BLaER1 treated with 17β-estradiol and CSF1 and Interleukin-3, amounts not matched to agents 10 nM and 100 nM (cell line): Measurements from ENCODE around the gene PPP1R14D.

ENCODE experiments used
- H3K27ac ChIP-seq, 11 experiments: shearing (Covaris generic); formaldehyde crosslinking; 2 replicates each; pipeline ENCODE4 v1.8.1; 2022
- H3K27me3 ChIP-seq, 11 experiments: shearing (Covaris generic); formaldehyde crosslinking; 2 replicates each; pipeline ENCODE4 v1.8.1; 2022
- H3K36me3 ChIP-seq, 11 experiments: shearing (Covaris generic); formaldehyde crosslinking; 2 replicates each; pipeline ENCODE4 v1.8.1; 2022
- H3K4me1 ChIP-seq, 10 experiments: shearing (Covaris generic); formaldehyde crosslinking; 2 replicates each; pipeline ENCODE4 v1.8.1; 2022
- H3K4me2 ChIP-seq, 11 experiments: shearing (Covaris generic); formaldehyde crosslinking; 2 replicates each; pipeline ENCODE4 v1.8.1; 2022
- H3K4me3 ChIP-seq, 10 experiments: shearing (Covaris generic); formaldehyde crosslinking; 2 replicates each; pipeline ENCODE4 v1.8.1; 2022
- H3K9ac ChIP-seq, 11 experiments: shearing (Covaris generic); formaldehyde crosslinking; 2 replicates each; pipeline ENCODE4 v1.8.1; 2022
- H3K9me3 ChIP-seq, 11 experiments: shearing (Covaris generic); formaldehyde crosslinking; replicated peaks in 1 of 11; 2 replicates each; pipeline ENCODE4 v1.8.1; 2022
- H4K20me1 ChIP-seq, 11 experiments: shearing (Covaris generic); formaldehyde crosslinking; 2 replicates each; pipeline ENCODE4 v1.8.1; 2022
- Cebpa-rat ChIP-seq, 11 experiments: shearing (Covaris generic); IDR thresholded peaks; 2 replicates each; pipeline ENCODE4 v1.8.1; 2022

PPP1R14D gene

DNA sequence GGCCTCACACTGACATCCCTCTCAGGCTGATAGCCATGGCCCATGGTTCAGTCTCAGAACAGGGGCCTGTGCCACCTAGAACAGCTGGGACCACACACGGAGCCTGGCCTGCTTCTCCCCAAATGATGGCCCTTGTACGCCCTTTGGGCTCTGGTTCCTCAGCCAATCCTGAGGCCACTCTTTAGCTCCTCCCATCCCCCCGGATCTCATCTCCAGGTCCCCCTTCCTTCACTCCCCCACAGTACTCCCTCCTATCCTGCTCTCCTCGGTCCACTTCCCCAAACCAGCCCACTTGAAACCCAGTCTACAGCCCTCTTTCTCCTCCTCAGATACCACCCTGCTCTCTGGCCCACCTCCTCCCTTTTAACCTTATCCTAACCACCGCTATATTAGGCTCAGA lies 39.4 kb downstream of the PPP1R14D start:
- Histone ChIP-seq H3K4me1 (peaks cover 38 to 70% (median 52%) of the 10 kb centered on the region in 10 experiments), H3K4me2 (peak overlapping the region; percentile 46 to 92 (median 72)), H3K36me3 (peaks cover 4 to 44% (median 16%) of the 10 kb centered on the region in 11 experiments; a peak in 13 of 22 replicates), H4K20me1 (peaks cover 14 to 94% (median 56%) of the 10 kb centered on the region in 11 experiments; a peak in 19 of 22 replicates), H3K4me3 (no peak overlapping the region), H3K27me3 (no peaks in the 10 kb centered on the region), H3K27ac (peak overlapping the region in 8 of 11 experiments; percentile 2 to 57 (median 39); a peak in 13 of 22 replicates), H3K9ac (peak overlapping the region in 5 of 11 experiments; percentile 11 to 47 (median 35); a peak in 10 of 22 replicates), H3K9me3 (no peaks in the 10 kb centered on the region)
- no peak for TF ChIP-seq Cebpa-rat (IDR thresholded peaks at IDR 0.05)

DNA sequence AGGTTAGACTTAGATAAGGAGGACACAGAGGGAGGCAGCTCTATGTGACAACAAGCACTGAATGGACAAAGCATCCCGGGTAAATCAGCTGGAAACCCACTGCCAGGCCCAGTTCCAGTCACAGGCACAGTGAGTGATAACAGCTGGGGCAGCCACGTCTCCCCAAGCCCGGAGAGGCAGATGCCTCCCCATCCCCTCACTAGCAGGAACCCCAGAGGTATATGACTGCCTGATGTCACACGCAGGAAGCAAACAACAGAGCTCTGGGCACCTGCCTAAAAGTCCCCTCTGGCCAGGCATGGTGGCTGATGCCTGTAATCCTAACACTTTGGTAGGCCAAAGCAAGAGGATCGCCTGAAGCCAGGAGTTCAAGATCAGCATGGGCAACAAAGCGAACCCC lies 40.5 kb downstream of the PPP1R14D start:
- H3K4me1 ChIP-seq: peaks cover 38 to 60% (median 50%) of the 10 kb centered on the region in 10 experiments
- no peaks in the 10 kb centered on the region for H3K9me3 ChIP-seq
- peak overlapping the region in 8 of 11 experiments; percentile 32 to 74 (median 52); a peak in 15 of 22 replicates for H3K27ac ChIP-seq
- no peaks in the 10 kb centered on the region for H3K27me3 ChIP-seq
- H4K20me1 ChIP-seq: peaks cover 18 to 94% (median 54%) of the 10 kb centered on the region in 11 experiments; a peak in 19 of 22 replicates
- H3K4me3 ChIP-seq: no peak overlapping the region
- H3K4me2 ChIP-seq: peak overlapping the region; percentile 58 to 92 (median 79)
- peaks cover 4 to 43% (median 16%) of the 10 kb centered on the region in 11 experiments; a peak in 13 of 22 replicates for H3K36me3 ChIP-seq
- no peak for TF ChIP-seq Cebpa-rat (IDR thresholded peaks at IDR 0.05)
- H3K9ac ChIP-seq: peak overlapping the region in 10 of 11 experiments; percentile 12 to 60 (median 44); a peak in 14 of 22 replicates

DNA sequence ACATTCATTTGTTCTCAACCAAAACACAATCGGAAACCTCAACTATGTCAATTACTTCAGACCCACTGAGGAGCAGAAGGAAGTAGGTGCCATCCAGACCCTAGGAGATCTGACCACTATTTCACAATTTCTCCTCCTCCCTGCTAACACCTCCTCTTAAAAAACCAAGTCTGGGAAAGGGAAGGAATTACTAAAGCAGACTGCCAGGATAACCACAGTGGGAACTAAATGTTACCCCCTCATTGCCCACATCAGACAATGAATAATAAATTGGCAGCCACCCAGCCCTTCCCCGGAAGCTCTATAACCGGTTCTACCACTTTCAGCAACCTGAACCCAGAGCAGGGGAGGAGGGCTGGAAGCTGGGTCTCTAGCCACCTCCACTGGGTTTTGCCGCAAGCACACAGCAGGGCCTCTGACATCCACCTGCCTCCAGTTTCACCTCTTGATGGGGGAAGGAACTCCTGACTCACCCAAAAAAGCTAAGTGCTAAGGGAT lies 41.1 kb downstream of the PPP1R14D start:
- no peak overlapping the region; a peak in 1 of 20 replicates for H3K4me3 ChIP-seq
- peaks cover 4 to 37% (median 16%) of the 10 kb centered on the region in 11 experiments; a peak in 13 of 22 replicates for H3K36me3 ChIP-seq
- H4K20me1 ChIP-seq: peaks cover 23 to 97% (median 56%) of the 10 kb centered on the region in 11 experiments; a peak in 20 of 22 replicates
- no peaks in the 10 kb centered on the region for H3K9me3 ChIP-seq
- H3K4me1 ChIP-seq: peaks cover 38 to 60% (median 50%) of the 10 kb centered on the region in 10 experiments
- TF ChIP-seq Cebpa-rat (IDR thresholded peaks at IDR 0.05): peak in 8 of 11 experiments; percentile 34 to 84 (median 72); a peak in 13 of 22 replicates
- no peaks in the 10 kb centered on the region for H3K27me3 ChIP-seq
- peak overlapping the region in 8 of 11 experiments; percentile 32 to 74 (median 54); a peak in 15 of 22 replicates for H3K27ac ChIP-seq
- peak overlapping the region in 10 of 11 experiments; percentile 12 to 60 (median 44); a peak in 16 of 22 replicates for H3K9ac ChIP-seq
- H3K4me2 ChIP-seq: peak overlapping the region; percentile 58 to 92 (median 79)

DNA sequence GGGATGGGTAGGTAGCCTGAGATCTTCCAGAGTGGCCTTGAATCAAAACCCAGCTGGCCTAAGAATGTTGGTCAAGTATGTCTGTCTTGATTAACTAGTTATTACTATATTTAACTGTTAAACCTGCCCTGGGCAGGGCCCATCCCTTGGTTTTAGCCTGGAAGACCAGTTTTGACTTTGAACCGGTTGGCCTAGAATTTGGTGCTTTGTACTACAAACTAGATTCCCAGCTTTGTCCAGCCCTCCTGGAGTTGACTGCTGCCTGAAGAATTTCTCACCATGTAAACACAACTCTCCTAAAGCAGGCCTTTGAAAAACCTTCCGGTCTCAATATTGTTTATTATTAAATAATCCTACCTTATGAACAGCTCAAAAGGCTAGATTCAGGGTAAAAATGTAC lies 42.7 kb downstream of the PPP1R14D start:
- no peaks in the 10 kb centered on the region for H3K27me3 ChIP-seq
- no peak overlapping the region for H3K4me3 ChIP-seq
- H3K4me1 ChIP-seq: peaks cover 38 to 57% (median 49%) of the 10 kb centered on the region in 10 experiments
- H3K36me3 ChIP-seq: peaks cover 0 to 21% (median 2%) of the 10 kb centered on the region in 11 experiments; a peak in 7 of 22 replicates
- peak overlapping the region in 3 of 11 experiments; percentile 9 to 28 (median 16); a peak in 3 of 22 replicates for H3K9ac ChIP-seq
- peaks cover 26 to 97% (median 65%) of the 10 kb centered on the region in 11 experiments; a peak in 20 of 22 replicates for H4K20me1 ChIP-seq
- no peaks in the 10 kb centered on the region for H3K9me3 ChIP-seq
- no peak for TF ChIP-seq Cebpa-rat (IDR thresholded peaks at IDR 0.05)
- H3K4me2 ChIP-seq: peak overlapping the region in 6 of 11 experiments; percentile 58 to 92 (median 82); a peak in 10 of 22 replicates
- H3K27ac ChIP-seq: peak overlapping the region in 3 of 11 experiments; percentile 50 to 74 (median 57); a peak in 2 of 22 replicates

DNA sequence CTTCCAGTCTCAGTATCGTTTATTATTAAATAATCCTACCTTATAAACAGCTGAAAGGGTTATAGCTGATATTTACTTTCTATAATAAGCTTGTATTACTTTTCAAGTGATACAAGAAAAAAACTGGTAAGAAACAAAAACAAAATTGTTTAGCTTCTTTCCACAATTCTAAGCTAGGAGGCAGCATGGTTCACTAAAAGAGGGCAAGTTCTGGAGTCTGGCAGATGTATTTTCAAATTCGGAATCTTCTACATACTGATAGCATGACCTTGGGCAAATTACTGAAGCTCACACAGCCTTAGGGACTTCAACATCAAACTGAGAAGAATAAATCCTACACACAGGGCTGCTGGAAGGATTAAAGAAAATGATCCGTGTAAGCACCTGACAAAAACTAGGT lies 43.3 kb downstream of the PPP1R14D start:
- peak overlapping the region in 2 of 11 experiments; percentile 88 to 92; a peak in 2 of 22 replicates for H3K4me2 ChIP-seq
- peak overlapping the region in 2 of 11 experiments; percentile 9 to 16; a peak in 2 of 22 replicates for H3K9ac ChIP-seq
- H3K9me3 ChIP-seq: no peaks in the 10 kb centered on the region
- peaks cover 26 to 96% (median 65%) of the 10 kb centered on the region in 11 experiments; a peak in 20 of 22 replicates for H4K20me1 ChIP-seq
- peaks cover 38 to 50% (median 45%) of the 10 kb centered on the region in 10 experiments for H3K4me1 ChIP-seq
- no peak for TF ChIP-seq Cebpa-rat (IDR thresholded peaks at IDR 0.05)
- H3K4me3 ChIP-seq: no peak overlapping the region
- no peaks in the 10 kb centered on the region for H3K27me3 ChIP-seq
- no peak overlapping the region for H3K27ac ChIP-seq
- H3K36me3 ChIP-seq: peaks cover 0 to 17% (median 3%) of the 10 kb centered on the region in 11 experiments; a peak in 13 of 22 replicates

DNA sequence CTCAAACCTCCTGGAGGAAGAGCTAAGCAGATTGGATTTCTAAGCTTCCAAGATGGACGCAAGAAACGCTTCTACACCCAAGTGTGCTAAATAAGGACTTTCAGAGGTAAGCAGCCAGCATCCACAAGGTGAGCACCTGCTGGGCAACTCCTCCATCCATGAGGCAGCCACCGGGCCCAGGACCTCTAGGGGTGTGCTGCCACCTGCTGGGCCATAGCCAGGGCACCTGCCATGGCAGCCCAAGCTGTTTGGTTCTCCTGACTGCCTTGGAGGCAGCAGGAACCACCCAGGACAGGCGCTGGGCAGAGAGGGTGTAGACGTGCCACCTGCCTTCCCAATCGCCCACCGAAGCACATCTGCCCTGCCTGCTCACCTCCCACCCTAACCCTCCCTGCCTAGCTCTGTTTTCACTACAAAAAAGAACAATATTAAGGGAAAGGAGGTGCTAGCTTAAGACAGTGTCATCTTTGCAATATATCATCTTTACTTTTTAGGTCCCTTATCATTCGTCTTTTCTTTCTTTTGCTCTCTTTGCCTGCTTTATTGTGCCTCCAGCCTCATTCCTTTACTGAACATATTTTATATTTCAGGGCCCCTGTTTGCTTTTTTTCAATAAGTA lies 45.8 kb downstream of the PPP1R14D start:
- Histone ChIP-seq H3K4me2 (no peak overlapping the region), H3K4me3 (no peak overlapping the region), H3K4me1 (peaks cover 16 to 26% (median 21%) of the 10 kb centered on the region in 10 experiments), H3K27me3 (no peaks in the 10 kb centered on the region), H3K27ac (no peak overlapping the region), H3K9ac (no peak overlapping the region), H3K36me3 (peaks cover 23 to 37% (median 27%) of the 10 kb centered on the region in 11 experiments), H3K9me3 (no peaks in the 10 kb centered on the region), H4K20me1 (peaks cover 20 to 87% (median 53%) of the 10 kb centered on the region in 11 experiments; a peak in 20 of 22 replicates)
- no peak for TF ChIP-seq Cebpa-rat (IDR thresholded peaks at IDR 0.05)

DNA sequence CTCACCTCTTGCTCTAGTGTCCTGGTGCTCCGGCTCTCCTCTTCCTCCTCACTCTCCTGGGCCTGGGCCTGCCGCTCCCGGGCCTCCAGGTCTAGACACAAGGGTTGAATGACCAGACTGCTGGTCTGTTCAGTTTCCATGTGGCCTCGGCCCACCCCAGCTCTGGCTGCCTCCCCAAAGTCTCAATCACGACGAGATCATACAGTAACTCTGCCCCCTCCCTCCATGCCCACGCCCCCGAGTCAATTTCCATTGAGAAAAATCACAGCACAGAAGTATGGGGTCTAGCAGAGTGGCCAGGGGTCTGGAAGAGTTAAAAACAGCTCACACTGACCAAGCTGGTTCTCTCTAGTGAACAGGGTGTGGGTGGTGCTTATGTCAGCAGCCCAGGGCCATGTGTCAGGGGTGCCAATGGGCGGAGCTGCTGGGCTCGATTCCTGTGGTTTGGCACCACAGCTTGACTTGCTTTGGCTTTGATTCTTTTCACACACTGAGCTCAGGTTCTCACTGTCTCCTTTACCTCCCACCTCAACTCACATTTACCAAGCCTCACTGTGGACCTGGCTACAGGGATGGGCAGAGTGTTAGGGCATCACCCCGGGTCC lies 51.9 kb downstream of the PPP1R14D start:
- no peak overlapping the region for H3K27ac ChIP-seq
- H3K27me3 ChIP-seq: no peaks in the 10 kb centered on the region
- H3K9ac ChIP-seq: peak overlapping the region in 3 of 11 experiments; percentile 3 to 13 (median 11); a peak in 2 of 22 replicates
- H3K4me1 ChIP-seq: peaks cover 32 to 55% (median 41%) of the 10 kb centered on the region in 10 experiments
- H3K9me3 ChIP-seq: no peaks in the 10 kb centered on the region
- H3K36me3 ChIP-seq: peaks cover 59 to 86% (median 72%) of the 10 kb centered on the region in 11 experiments
- TF ChIP-seq Cebpa-rat (IDR thresholded peaks at IDR 0.05): no peak
- H3K4me2 ChIP-seq: peak overlapping the region in 8 of 11 experiments; percentile 4 to 70 (median 30); a peak in 9 of 22 replicates
- peaks cover 0 to 69% (median 14%) of the 10 kb centered on the region in 11 experiments; a peak in 14 of 22 replicates for H4K20me1 ChIP-seq
- H3K4me3 ChIP-seq: no peak overlapping the region

DNA sequence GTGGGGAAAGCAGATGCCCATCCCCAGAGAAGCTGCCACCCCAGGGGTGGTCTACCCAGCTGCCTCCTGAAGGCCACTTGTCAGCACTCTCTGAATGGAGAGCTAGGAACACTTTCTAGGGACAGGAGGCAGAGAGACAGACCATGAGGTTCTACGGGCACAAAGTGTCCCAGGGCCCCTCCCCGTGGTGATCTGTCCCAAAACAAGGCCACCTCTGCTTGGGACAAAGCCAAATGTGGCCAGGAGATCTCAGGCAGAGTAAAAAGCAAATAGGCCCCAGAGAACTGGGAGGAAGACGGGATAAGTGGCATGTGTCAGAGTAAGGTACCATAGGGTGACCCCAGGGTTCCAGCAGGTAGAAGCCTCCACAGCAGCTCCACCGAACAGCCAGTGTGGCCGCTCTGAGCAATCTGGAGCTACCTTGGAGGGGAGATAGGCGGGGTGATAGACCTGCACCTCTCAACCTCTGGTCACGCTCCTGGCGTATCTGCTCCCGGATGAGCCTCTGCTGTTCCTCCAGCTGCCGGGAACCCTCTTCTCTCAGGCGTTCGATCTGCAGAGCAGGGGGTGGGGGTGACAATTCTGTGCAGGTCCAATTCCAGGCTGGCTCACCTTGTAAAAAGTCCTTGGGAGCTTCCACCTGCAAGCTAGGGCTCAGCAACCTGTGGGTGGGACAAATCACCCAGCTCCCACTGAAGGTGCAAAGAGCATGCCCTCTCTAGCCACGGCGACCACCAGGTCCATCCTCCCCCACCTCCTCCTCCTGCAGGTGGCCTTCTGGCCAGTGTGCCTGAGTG lies 52.6 kb downstream of the PPP1R14D start:
- TF ChIP-seq Cebpa-rat (IDR thresholded peaks at IDR 0.05): no peak
- Histone ChIP-seq H3K27ac (peak overlapping the region in 1 of 11 experiments; percentile 18; a peak in 1 of 22 replicates), H3K4me3 (no peak overlapping the region), H3K4me1 (peaks cover 39 to 62% (median 48%) of the 10 kb centered on the region in 10 experiments), H3K27me3 (no peaks in the 10 kb centered on the region), H3K4me2 (peak overlapping the region in 9 of 11 experiments; percentile 11 to 70 (median 54); a peak in 18 of 22 replicates), H3K9me3 (no peaks in the 10 kb centered on the region), H3K36me3 (peaks cover 59 to 88% (median 72%) of the 10 kb centered on the region in 11 experiments), H3K9ac (peak overlapping the region in 6 of 11 experiments; percentile 4 to 37 (median 20); a peak in 6 of 22 replicates), H4K20me1 (peaks cover 0 to 72% (median 21%) of the 10 kb centered on the region in 11 experiments; a peak in 16 of 22 replicates)
